ENCODE results near the gene RNF220. TPM values are rescaled to one million over a fixed set of nuclear protein-coding genes. Genes with fewer than 3 reads are reported as not detected.
"Not testable (repeated sequence)": the region's sequence is repeated elsewhere in the genome, so short reads cannot be mapped to it uniquely, and the experiment has no call there.

The RNF220 gene
- total RNA-seq, 1 donor from 2014 or later, result 21.5 TPM

- ATAC-seq (no peak), DNase-seq (ENCODE audit: low spot score) (no peak)
Observed at GRCh38 chr1:44695671-44696070, 290.6 kb downstream of the RNF220 start.

GRCh38 chr1:44696101-44696500 is 291.0 kb downstream of the RNF220 start:
- ATAC-seq, result no peak
- no peak for DNase-seq (ENCODE audit: low spot score)

- ATAC-seq (peak; percentile 30), DNase-seq (ENCODE audit: low spot score) (no peak)
Observed at GRCh38 chr1:44696789-44697345, 291.8 kb downstream of the RNF220 start.

- DNase-seq (ENCODE audit: low spot score), result no peak
- ATAC-seq, result no peak
Observed at GRCh38 chr1:44698138-44698537, 293.1 kb downstream of the RNF220 start.

- ATAC-seq; DNase-seq (ENCODE audit: low spot score): not testable (repeated sequence)
Observed at GRCh38 chr1:44699375-44699774, 294.3 kb downstream of the RNF220 start.

GRCh38 chr1:44700573-44700972 is 295.5 kb downstream of the RNF220 start:
- ATAC-seq, result peak; percentile 82
- no peak for DNase-seq (ENCODE audit: low spot score)

- no peak for DNase-seq (ENCODE audit: low spot score)
- ATAC-seq, result peak; percentile 58
Observed at GRCh38 chr1:44701141-44701573, 296.1 kb downstream of the RNF220 start.

Other genes with a start within 250 kb of the RNF220 start
- gene DMAP1, start 191.8 kb upstream of the RNF220 start, total RNA-seq, result 21.1 TPM
- 22.4 TPM for gene ERI3, start 50.0 kb upstream of the RNF220 start, total RNA-seq

Data from left lobe of liver (tissue), 2 donors.